Right lobe of liver (tissue), 6 donors: ENCODE results near the gene KIF26A. TPM values are rescaled to one million over a fixed set of nuclear protein-coding genes. Genes with fewer than 3 reads are reported as not detected.

Source experiments
- ATAC-seq, 4 donors: fragments of 200-7000 bp; cut with Tn5 transposase; one replicate each; pipeline ENCODE4 v1.9.1; 2020; ENCODE audit warnings: mild to moderate bottlenecking in 4 of 4, moderate library complexity in 4 of 4
- DNase-seq, 3 donors: peaks; one replicate each; pipeline ENCODE4 v3.0.0-alpha.2; 2020
- H3K27ac ChIP-seq, 3 donors: fragments of 200-600 bp; one replicate each; pipeline ENCODE4 v1.8.0; 2022
- H3K27me3 ChIP-seq, 2 donors: fragments of 200-600 bp; one replicate each; pipeline ENCODE4 v1.8.0; 2022
- H3K36me3 ChIP-seq, 4 donors: fragments of 200-600 bp; sonication (generic) in 1 of 4; one replicate each; pipeline versions ENCODE4 v1.5.1 to v1.8.0; 2017 to 2022; ENCODE audit warnings: control low read depth in 1 of 4
- H3K4me1 ChIP-seq, 4 donors: fragments of 200-600 bp; sonication (generic) in 1 of 4; one replicate each; pipeline versions ENCODE4 v1.5.1 to v1.8.0; 2017 to 2022; ENCODE audit warnings: control low read depth in 1 of 4
- H3K4me3 ChIP-seq, 3 donors: fragments of 200-600 bp; one replicate each; pipeline ENCODE4 v1.8.0; 2022
- H3K9me3 ChIP-seq, 4 donors: fragments of 200-600 bp; sonication (generic) in 1 of 4; one replicate each; pipeline versions ENCODE4 v1.5.1 to v1.8.0; 2017 to 2022; ENCODE audit warnings: control low read depth in 1 of 4
- CTCF ChIP-seq, 4 donors: fragments of 200-600 bp in 3 of 4; fragments of 450-650 bp in 1 of 4; IDR thresholded peaks; one replicate each; pipeline versions ENCODE4 v1.5.1 to v1.8.0; 2016 to 2022; ENCODE audit warnings: antibody characterized with exemption in 4 of 4, mild to moderate bottlenecking in 2 of 4
- POLR2A ChIP-seq: fragments of 450-650 bp; IDR thresholded peaks from one replicate; pipeline ENCODE4 v1.6.1; 2017; ENCODE audit warnings: antibody characterized with exemption, mild to moderate bottlenecking
- WGBS: methylation state at CpG from one replicate; pipeline ENCODE4 v1.1.6; 2018; ENCODE audit warnings: low coverage, low lambda C conversion rate; ENCODE audit not compliant: insufficient coverage; ENCODE audit errors: missing lambda C conversion rate; 5-methylcytosine and 5-hydroxymethylcytosine counted together
- intact Hi-C, 2 donors: fragments of 100-400 bp; cut with DNase I; formaldehyde crosslinking; loops; one replicate each; pipeline versions ENCODE4 v1.11.2 to v1.14.1; 2022
- total RNA-seq, 6 experiments: library from RNA; depleted of rRNA in 2 of 6; stranded (reverse); fragments of >200 nt in 2 of 6; fragmentation: NEBNext Ultra II Directional in 3 of 6; extraction: Animal tissue kit (Norgen Biotek cat#: 25700) in 3 of 6; gene quantifications; one replicate each; pipeline versions ENCODE4 v1.1.0 to v1.2.4, GENCODE V29; 2016 to 2023
- donor health status: DM: no; HTN: yes; CAD: no.
- donor health status: DM: no; HTN: no; CAD: no.
- donor health status: DM: no; HTN: no; CAD: no.
- donor health status: DM: no; HTN: yes; CAD: no.
- donor health status: DM: no; HTN: yes; CAD: no.

The KIF26A gene
- total RNA-seq, 6 experiments from 2014 or later = 0.79 to 1.5 (median 1.1) TPM

GRCh38 chr14:104190396-104191000 lies 52.1 kb downstream of the KIF26A start:
- WGBS = no CpG with 5 or more reads among the region's 12 CpGs
- H3K9me3 ChIP-seq = no peaks in the 10 kb centered on the region
- TF ChIP-seq CTCF (IDR thresholded peaks at IDR 0.05) (no peak), POLR2A (no peak)
- no peak overlapping the region for H3K27ac ChIP-seq
- H3K36me3 ChIP-seq = no peaks in the 10 kb centered on the region
- H3K4me3 ChIP-seq = no peak overlapping the region
- H3K4me1 ChIP-seq = no peaks in the 10 kb centered on the region
- DNase-seq (no peak), ATAC-seq (no peak)
- H3K27me3 ChIP-seq = no peaks in the 10 kb centered on the region
- intact Hi-C loops = no loop called here

GRCh38 chr14:104191409-104191997 lies 53.1 kb downstream of the KIF26A start:
- H3K9me3 ChIP-seq = no peaks in the 10 kb centered on the region
- no peaks in the 10 kb centered on the region for H3K27me3 ChIP-seq
- WGBS = 0% methylated on average over 1 of the region's 21 CpGs
- no peak overlapping the region for H3K4me3 ChIP-seq
- H3K36me3 ChIP-seq = no peaks in the 10 kb centered on the region
- no peaks in the 10 kb centered on the region for H3K4me1 ChIP-seq
- no peak for ATAC-seq
- no peak for TF ChIP-seq CTCF (IDR thresholded peaks at IDR 0.05)
- TF ChIP-seq POLR2A = no peak
- intact Hi-C loops = no loop called here
- H3K27ac ChIP-seq = no peak overlapping the region
- DNase-seq = no peak

- WGBS = 77% methylated on average over 4 of the region's 20 CpGs
- TF ChIP-seq CTCF (IDR thresholded peaks at IDR 0.05) (no peak), POLR2A (no peak)
- intact Hi-C loops = no loop called here
- Histone ChIP-seq H3K9me3 (no peaks in the 10 kb centered on the region), H3K27me3 (no peaks in the 10 kb centered on the region), H3K4me3 (no peak overlapping the region), H3K4me1 (no peaks in the 10 kb centered on the region), H3K27ac (no peak overlapping the region), H3K36me3 (no peaks in the 10 kb centered on the region)
- ATAC-seq (no peak), DNase-seq (no peak)
Observed at GRCh38 chr14:104192146-104192882, 53.9 kb downstream of the KIF26A start.

GRCh38 chr14:104192883-104193245 lies 54.5 kb downstream of the KIF26A start:
- no peaks in the 10 kb centered on the region for H3K9me3 ChIP-seq
- no CpG with 5 or more reads among the region's 10 CpGs for WGBS
- TF ChIP-seq POLR2A = no peak
- no peak for TF ChIP-seq CTCF (IDR thresholded peaks at IDR 0.05)
- H3K27ac ChIP-seq = no peak overlapping the region
- H3K27me3 ChIP-seq = no peaks in the 10 kb centered on the region
- H3K36me3 ChIP-seq = no peaks in the 10 kb centered on the region
- intact Hi-C loops = no loop called here
- no peak for DNase-seq
- H3K4me3 ChIP-seq = no peak overlapping the region
- H3K4me1 ChIP-seq = no peaks in the 10 kb centered on the region
- ATAC-seq = no peak
